TTC549 (cell line): ENCODE measurements around the gene NOTCH4.
A peak's percentile ranks its signal among the peaks of the same experiment; 100 is the strongest.
"Not testable (repeated sequence)": the region's sequence is repeated elsewhere in the genome, so short reads cannot be mapped to it uniquely, and the experiment has no call there.

ENCODE experiments used
- FAIRE-seq: peaks from 2 replicates; lab custom pipeline; 2012; peaks lifted over from hg19 to GRCh38; lab: Jason Lieb, UNC

NOTCH4 gene

GRCh38 chr6:32216998-32217397 lies 6.9 kb downstream of the NOTCH4 start:
- FAIRE-seq, result no peak

GRCh38 chr6:32216285-32216684 lies 7.6 kb downstream of the NOTCH4 start:
- FAIRE-seq, result no peak

- FAIRE-seq, result no peak
Measured at GRCh38 chr6:32215617-32216016, 8.2 kb downstream of the NOTCH4 start.

GRCh38 chr6:32214126-32214525 lies 9.7 kb downstream of the NOTCH4 start:
- no peak for FAIRE-seq

GRCh38 chr6:32213649-32214048 lies 10.2 kb downstream of the NOTCH4 start:
- FAIRE-seq, result no peak

GRCh38 chr6:32212076-32212760 lies 11.6 kb downstream of the NOTCH4 start:
- no peak for FAIRE-seq

GRCh38 chr6:32211432-32211831 lies 12.4 kb downstream of the NOTCH4 start:
- FAIRE-seq, result not testable (repeated sequence)

GRCh38 chr6:32210191-32210601 lies 13.7 kb downstream of the NOTCH4 start:
- no peak for FAIRE-seq

- FAIRE-seq, result no peak
Measured at GRCh38 chr6:32208996-32209395, 14.9 kb downstream of the NOTCH4 start.

GRCh38 chr6:32204268-32204715 lies 19.6 kb downstream of the NOTCH4 start:
- FAIRE-seq, result no peak

GRCh38 chr6:32203426-32204267 lies 20.2 kb downstream of the NOTCH4 start:
- no peak for FAIRE-seq

- no peak for FAIRE-seq
Measured at GRCh38 chr6:32202186-32202585, 21.7 kb downstream of the NOTCH4 start.

- FAIRE-seq, result no peak
Measured at GRCh38 chr6:32200711-32201475, 23.0 kb downstream of the NOTCH4 start.

GRCh38 chr6:32198866-32199265 lies 25.0 kb downstream of the NOTCH4 start:
- no peak for FAIRE-seq

- no peak for FAIRE-seq
Measured at GRCh38 chr6:32198345-32198696, 25.5 kb downstream of the NOTCH4 start.

- FAIRE-seq, result no peak
Measured at GRCh38 chr6:32196682-32197616, 26.9 kb downstream of the NOTCH4 start.

GRCh38 chr6:32195902-32196681 lies 27.8 kb downstream of the NOTCH4 start:
- FAIRE-seq, result no peak

- FAIRE-seq, result no peak
Measured at GRCh38 chr6:32195652-32195901, 28.3 kb downstream of the NOTCH4 start.

- peak; percentile 92 for FAIRE-seq
Measured at GRCh38 chr6:32194825-32195651, 28.8 kb downstream of the NOTCH4 start.

GRCh38 chr6:32194388-32194787 lies 29.5 kb downstream of the NOTCH4 start:
- FAIRE-seq, result no peak
